HG03342 (cell line): ENCODE results near the gene HLF.

Source experiments
- ATAC-seq: cut with Tn5 transposase; IDR thresholded peaks from one replicate; pipeline ENCODE4 v1.9.1; 2021; ENCODE audit warnings: mild to moderate bottlenecking, moderate library complexity; ENCODE audit not compliant: unreplicated experiment

The HLF gene

GRCh38 chr17:55289978-55290377 is 25.2 kb downstream of the HLF start:
- no peak for ATAC-seq

DNA sequence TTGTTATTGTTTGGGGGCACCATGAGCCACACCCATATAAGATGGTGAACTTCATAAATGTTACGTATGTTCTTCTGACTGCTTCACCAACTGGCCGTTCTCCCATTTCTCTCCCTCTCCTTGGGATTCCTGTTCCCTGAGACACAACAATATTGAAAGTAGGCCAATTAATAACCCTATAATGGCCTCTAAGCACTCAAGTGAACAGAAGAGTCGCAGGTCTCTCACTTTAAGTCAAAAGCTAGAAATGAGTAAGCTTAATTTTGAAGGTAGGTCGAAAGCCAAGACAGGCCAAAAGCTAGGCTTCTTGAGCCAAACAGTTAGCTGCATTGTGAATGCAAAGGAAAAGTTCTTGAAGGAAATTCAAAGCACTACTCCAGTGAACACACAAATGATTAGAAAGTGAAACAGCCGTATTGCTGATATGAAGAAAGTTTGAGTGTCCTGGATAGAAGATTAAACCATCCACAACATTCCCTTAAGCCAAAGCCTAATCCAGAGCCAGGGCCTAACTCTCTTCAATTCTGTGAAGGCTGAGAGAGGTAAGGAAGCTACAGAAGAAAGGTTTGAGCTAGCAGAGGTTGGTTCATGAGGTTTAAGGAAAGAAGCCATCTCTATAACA is 25.8 kb downstream of the HLF start:
- no peak for ATAC-seq

GRCh38 chr17:55291114-55291507 is 26.4 kb downstream of the HLF start:
- no peak for ATAC-seq

DNA sequence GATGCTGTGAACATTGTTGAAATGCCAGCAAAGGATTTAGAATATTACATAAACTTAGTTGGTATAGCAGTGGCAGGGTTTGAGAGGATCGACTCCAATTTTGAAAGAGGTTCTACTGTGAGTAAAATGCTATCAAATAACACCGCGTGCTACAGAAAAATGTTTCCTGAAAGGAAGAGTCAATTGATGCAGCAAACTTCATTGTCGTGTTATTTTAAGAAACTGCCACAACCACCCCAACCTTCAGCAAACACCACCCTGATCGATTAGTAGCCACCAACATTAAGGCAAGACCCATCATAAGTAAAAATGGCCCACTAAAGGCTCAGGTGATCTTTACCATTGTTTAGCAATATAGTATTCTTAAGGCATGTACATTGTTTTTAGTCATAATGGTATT is 27.3 kb downstream of the HLF start:
- ATAC-seq, result no peak

GRCh38 chr17:55294042-55294751 is 29.4 kb downstream of the HLF start:
- no peak for ATAC-seq

- peak; percentile 86 for ATAC-seq
These were observed 30.8 kb downstream of the HLF start for GRCh38 chr17:55295411-55296170.

- ATAC-seq, result no peak
These were observed 31.5 kb downstream of the HLF start for GRCh38 chr17:55296171-55296695.

GRCh38 chr17:55296699-55297098 is 31.9 kb downstream of the HLF start:
- no peak for ATAC-seq

GRCh38 chr17:55298111-55298730 is 33.5 kb downstream of the HLF start:
- ATAC-seq, result no peak

DNA sequence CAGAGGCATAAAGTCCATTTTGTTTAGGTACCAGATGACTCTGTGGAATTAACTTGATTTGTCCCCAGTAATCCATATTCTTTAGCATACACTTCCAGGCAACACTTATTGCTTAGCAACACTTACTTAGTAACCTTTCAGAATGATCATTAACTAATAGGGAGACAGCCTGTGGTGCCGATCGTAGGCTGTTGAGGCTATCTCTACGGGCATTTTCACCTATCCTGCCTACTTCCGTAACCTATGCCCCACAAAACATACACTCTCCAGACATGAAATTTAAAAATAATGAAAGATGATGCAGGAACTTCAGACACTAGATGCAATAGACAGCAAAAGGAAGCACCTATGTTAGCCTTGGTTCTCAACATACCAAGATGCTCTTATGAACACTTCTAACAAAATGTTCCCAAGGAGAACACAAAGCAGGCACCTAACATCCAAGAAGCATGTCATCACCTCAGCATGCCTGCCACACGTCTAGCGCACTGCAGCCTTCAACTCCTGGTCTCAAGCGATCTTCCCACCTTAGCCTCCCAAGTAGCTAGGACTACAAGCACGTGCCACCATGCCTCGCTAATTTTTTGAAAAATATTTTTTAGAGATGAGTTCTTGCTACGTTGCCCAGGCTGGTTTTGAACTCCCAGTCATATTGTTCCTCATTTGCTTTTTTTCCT is 34.5 kb downstream of the HLF start:
- no peak for ATAC-seq

DNA sequence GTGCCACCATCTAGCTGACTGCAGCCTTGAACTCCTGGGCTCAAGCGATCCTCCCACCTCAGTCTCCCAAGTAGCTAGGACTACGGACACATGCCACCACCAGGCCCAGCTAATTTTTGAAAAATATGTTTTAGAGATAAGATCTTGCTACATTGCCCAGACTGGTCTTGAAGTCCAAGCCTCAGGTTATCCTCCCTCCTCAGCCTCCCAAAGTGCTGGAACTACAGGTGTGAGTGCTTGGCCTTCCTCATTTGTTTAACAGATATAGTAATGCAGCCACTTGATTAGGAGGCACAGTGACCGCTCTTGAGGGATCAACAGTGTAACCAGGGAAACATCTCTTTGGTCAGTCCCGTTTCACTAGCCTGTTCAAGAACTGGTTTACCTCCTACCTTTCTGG is 35.1 kb downstream of the HLF start:
- ATAC-seq, result no peak

DNA sequence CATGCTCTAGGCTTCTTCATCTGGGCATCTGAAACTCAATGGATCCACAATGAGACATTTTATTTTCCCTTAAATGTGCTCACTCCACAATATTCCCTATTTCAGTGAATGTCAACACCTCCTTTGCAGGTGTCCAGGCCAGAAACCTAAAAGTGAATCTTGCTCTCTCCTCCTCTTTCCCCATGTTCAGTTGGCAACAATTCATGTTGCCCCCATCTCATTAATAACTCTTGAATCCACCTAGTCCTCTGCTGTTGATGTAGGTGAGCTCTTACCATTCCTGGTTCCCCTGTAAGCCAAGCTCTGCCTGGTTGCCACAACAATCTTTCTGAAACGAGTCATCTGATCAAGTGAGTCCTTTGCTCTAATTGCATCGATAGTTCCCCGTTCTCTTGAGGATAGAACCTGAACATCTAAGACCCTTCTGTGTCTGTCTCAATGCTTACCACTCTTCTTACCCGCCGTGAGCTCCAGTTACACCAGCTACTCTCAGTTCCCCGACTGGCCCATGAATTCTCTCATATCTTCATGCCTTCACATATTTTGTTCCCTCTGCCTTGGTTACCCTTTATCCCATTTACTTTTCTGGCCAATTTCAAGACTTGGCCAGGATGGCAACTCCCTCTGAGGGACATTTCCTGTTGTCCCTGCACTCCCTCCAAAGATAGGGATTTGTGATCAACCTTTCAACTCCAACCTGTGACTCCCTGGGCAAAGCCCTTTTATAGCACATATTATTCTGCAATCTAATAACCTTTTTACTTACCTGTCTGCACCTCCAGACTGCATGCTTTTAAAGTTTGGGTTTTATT is 35.9 kb downstream of the HLF start:
- ATAC-seq, result no peak

- ATAC-seq, result no peak
These were observed 37.0 kb downstream of the HLF start for GRCh38 chr17:55301521-55302406.

- no peak for ATAC-seq
These were observed 37.6 kb downstream of the HLF start for GRCh38 chr17:55302407-55302787.

DNA sequence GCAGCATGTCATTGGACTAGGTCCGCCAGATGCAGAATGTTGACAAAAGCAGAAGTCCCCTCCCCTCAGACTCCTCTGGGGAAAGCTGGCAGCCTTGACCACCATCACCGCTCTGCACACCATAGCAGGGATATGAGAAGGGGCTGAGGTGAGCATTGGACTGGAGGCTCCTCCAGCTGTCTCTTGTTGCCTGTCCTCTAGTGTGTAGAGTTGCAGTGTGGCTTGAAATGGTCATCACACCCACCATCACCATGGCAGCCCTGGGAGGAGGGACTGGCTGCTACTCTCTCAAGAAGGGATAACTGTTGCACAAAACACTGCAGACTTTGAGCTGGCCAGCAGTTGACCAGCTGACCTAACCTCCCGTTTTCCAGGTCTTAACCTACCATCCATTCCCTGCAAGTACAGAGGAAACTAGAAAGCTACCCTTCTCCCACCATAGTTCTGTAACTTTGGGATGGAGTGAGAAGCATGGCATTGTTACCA is 38.3 kb downstream of the HLF start:
- no peak for ATAC-seq

- ATAC-seq, result no peak
These were observed 39.0 kb downstream of the HLF start for GRCh38 chr17:55303701-55304145.

DNA sequence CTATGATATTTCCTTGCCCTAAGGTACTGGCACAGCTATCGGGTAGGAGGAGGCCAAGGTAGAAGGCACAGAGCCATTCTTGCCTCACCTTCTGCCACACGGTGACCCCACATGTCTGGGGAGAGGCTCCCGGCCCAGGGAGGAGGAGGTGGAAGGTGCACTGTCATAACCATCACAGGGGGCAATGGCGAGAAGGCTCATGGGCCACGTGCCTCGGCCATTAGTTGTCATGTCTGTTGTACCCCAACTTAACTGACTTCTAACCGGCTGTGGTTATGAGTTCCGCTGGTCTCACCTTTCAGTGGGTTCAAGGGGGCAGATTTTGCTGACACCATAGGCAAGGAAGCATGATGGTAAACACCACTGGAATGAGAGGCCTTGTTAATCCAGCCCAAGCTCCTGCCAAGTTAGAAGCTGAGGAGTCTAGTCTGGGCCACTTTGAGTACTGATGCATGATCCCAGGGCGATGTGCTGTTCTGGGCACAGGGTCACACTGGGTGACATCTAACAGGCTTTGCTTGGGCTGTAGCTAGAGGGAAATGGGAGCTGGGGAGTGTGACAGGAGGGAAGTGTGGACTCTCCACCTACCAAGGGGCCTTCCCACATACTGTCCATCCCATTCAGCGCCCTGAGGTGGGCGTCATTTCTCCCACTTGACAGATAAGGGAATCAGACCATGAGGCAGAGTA is 39.6 kb downstream of the HLF start:
- no peak for ATAC-seq
